ENCODE results near the gene GALNT4. TPM values are rescaled to one million over a fixed set of nuclear protein-coding genes. Genes with fewer than 3 reads are reported as not detected.

The GALNT4 gene
- total and polyA plus RNA-seq, 2 of the 13 experiments (the other 11 are each of a cell fraction or from before 2014, with no cell fraction given): 4.9 to 6.8 TPM

DNA sequence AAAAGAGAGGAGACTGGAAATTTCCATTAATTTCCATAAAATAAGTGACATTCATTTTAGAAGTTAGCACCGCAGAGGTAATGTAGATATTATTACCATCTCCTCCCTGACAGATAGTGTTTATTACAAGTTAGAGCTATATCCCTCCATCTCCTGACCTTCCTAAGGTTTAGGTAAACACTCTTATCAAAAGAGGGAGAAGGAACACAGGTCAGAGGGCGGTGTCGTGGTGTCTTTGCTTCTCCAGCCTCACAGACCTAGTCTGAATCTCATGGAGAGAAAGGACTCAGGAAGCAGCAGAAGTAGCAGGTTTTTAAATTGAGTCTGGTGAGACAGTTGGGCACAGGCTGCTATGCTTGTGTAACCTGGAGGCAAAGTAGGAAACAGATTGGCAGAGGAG, 12.8 kb upstream of the GALNT4 start:
- no peaks in the 10 kb centered on the region for H3K9me3 ChIP-seq (ENCODE audit: low read length)
- H3K79me2 ChIP-seq (ENCODE audit: insufficient read depth, low read length): no peaks in the 10 kb centered on the region
- no peak overlapping the region for H2AFZ ChIP-seq (ENCODE audit: low read length)
- no peak overlapping the region for H3K9ac ChIP-seq (ENCODE audit: insufficient read depth, low read depth, low read length)
- CTCF ChIA-PET (ENCODE audit: low intra/inter-chr PET ratio, low total read pairs): no interaction called here
- no peaks in the 10 kb centered on the region for H4K20me1 ChIP-seq (ENCODE audit: insufficient read depth, low read length)
- H3K36me3 ChIP-seq (replicated peaks in 1 of 2; ENCODE audit: control insufficient read depth in 1 of 2, insufficient read depth in 2 of 2, low read length in 2 of 2): no peaks in the 10 kb centered on the region
- H3K4me2 ChIP-seq (ENCODE audit: low read depth, low read length): no peak overlapping the region
- ATAC-seq (no peak), FAIRE-seq (no peak), DNase-seq (ENCODE audit: low spot score) (no peak)
- 23% methylated on average over 3 of the region's 3 CpGs for WGBS (ENCODE audit: low lambda C conversion rate)
- no TSS peak for BruUV-seq (replicated peaks)
- peaks cover 21% of the 10 kb centered on the region for H3K4me1 ChIP-seq (ENCODE audit: insufficient read depth, low read length)
- H3K27me3 ChIP-seq (ENCODE audit: control insufficient read depth in 1 of 2, insufficient read depth in 2 of 2, low read length in 2 of 2): no peaks in the 10 kb centered on the region
- TF ChIP-seq, protein P1, sequence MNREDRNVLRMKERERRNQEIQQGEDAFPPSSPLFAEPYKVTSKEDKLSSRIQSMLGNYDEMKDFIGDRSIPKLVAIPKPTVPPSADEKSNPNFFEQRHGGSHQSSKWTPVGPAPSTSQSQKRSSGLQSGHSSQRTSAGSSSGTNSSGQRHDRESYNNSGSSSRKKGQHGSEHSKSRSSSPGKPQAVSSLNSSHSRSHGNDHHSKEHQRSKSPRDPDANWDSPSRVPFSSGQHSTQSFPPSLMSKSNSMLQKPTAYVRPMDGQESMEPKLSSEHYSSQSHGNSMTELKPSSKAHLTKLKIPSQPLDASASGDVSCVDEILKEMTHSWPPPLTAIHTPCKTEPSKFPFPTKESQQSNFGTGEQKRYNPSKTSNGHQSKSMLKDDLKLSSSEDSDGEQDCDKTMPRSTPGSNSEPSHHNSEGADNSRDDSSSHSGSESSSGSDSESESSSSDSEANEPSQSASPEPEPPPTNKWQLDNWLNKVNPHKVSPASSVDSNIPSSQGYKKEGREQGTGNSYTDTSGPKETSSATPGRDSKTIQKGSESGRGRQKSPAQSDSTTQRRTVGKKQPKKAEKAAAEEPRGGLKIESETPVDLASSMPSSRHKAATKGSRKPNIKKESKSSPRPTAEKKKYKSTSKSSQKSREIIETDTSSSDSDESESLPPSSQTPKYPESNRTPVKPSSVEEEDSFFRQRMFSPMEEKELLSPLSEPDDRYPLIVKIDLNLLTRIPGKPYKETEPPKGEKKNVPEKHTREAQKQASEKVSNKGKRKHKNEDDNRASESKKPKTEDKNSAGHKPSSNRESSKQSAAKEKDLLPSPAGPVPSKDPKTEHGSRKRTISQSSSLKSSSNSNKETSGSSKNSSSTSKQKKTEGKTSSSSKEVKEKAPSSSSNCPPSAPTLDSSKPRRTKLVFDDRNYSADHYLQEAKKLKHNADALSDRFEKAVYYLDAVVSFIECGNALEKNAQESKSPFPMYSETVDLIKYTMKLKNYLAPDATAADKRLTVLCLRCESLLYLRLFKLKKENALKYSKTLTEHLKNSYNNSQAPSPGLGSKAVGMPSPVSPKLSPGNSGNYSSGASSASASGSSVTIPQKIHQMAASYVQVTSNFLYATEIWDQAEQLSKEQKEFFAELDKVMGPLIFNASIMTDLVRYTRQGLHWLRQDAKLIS (CRISPR knock-in tag; IDR thresholded peaks at IDR 0.05): no peak
- TF ChIP-seq ZNF598 (CRISPR knock-in tag; IDR thresholded peaks at IDR 0.05; ENCODE audit: borderline replicate concordance) (no peak), ZNF331 (CRISPR knock-in tag; IDR thresholded peaks at IDR 0.05) (no peak), ZNF776 (CRISPR knock-in tag; IDR thresholded peaks at IDR 0.05) (no peak), ZNF205 (CRISPR knock-in tag; IDR thresholded peaks at IDR 0.05) (no peak), ZNF282 (IDR thresholded peaks at IDR 0.05; ENCODE audit: partially characterized antibody) (no peak), ZNF10 (CRISPR knock-in tag; IDR thresholded peaks at IDR 0.05; ENCODE audit: borderline replicate concordance, low read depth) (no peak), ZNF615 (CRISPR knock-in tag; IDR thresholded peaks at IDR 0.05; ENCODE audit: borderline replicate concordance) (no peak), ZNF788 (CRISPR knock-in tag; IDR thresholded peaks at IDR 0.05; ENCODE audit: borderline replicate concordance) (no peak)
- TF ChIP-seq, protein P2, sequence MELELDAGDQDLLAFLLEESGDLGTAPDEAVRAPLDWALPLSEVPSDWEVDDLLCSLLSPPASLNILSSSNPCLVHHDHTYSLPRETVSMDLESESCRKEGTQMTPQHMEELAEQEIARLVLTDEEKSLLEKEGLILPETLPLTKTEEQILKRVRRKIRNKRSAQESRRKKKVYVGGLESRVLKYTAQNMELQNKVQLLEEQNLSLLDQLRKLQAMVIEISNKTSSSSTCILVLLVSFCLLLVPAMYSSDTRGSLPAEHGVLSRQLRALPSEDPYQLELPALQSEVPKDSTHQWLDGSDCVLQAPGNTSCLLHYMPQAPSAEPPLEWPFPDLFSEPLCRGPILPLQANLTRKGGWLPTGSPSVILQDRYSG (CRISPR knock-in tag; IDR thresholded peaks at IDR 0.05): no peak
- TF ChIP-seq, protein P3, sequence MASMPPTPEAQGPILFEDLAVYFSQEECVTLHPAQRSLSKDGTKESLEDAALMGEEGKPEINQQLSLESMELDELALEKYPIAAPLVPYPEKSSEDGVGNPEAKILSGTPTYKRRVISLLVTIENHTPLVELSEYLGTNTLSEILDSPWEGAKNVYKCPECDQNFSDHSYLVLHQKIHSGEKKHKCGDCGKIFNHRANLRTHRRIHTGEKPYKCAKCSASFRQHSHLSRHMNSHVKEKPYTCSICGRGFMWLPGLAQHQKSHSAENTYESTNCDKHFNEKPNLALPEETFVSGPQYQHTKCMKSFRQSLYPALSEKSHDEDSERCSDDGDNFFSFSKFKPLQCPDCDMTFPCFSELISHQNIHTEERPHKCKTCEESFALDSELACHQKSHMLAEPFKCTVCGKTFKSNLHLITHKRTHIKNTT (CRISPR knock-in tag; IDR thresholded peaks at IDR 0.05): no peak
- TF ChIP-seq, protein P4, sequence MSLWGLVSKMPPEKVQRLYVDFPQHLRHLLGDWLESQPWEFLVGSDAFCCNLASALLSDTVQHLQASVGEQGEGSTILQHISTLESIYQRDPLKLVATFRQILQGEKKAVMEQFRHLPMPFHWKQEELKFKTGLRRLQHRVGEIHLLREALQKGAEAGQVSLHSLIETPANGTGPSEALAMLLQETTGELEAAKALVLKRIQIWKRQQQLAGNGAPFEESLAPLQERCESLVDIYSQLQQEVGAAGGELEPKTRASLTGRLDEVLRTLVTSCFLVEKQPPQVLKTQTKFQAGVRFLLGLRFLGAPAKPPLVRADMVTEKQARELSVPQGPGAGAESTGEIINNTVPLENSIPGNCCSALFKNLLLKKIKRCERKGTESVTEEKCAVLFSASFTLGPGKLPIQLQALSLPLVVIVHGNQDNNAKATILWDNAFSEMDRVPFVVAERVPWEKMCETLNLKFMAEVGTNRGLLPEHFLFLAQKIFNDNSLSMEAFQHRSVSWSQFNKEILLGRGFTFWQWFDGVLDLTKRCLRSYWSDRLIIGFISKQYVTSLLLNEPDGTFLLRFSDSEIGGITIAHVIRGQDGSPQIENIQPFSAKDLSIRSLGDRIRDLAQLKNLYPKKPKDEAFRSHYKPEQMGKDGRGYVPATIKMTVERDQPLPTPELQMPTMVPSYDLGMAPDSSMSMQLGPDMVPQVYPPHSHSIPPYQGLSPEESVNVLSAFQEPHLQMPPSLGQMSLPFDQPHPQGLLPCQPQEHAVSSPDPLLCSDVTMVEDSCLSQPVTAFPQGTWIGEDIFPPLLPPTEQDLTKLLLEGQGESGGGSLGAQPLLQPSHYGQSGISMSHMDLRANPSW (CRISPR knock-in tag; IDR thresholded peaks at IDR 0.05; ENCODE audit: borderline replicate concordance): no peak
- in situ Hi-C loops (cut with HindIII; ENCODE audit: extremely low pct_ligation_motif_present, low pct_unique_long_range_greater_than_20kb) (loop anchor here (25.0 kb wide), 1 partner anchor 425 kb away; no protein-coding TSS in a partner anchor), intact Hi-C loops (cut with micrococcal nuclease; ENCODE audit: unreplicated experiment) (no loop called here)
- no peak overlapping the region for H3K4me3 ChIP-seq (replicated peaks in 1 of 3; ENCODE audit: insufficient read depth in 1 of 3, low read depth in 2 of 3, low read length in 3 of 3)
- POLR2A ChIA-PET: no interaction called here
- no peak overlapping the region for H3K27ac ChIP-seq (ENCODE audit: extremely low read length, insufficient read depth, low read length)
